GM10266 (cell line): ENCODE data around the gene GPR142.

Experiments used
- DNase-seq: peaks from one replicate; pipeline ENCODE4 v3.0.0; 2012; ENCODE audit errors: extremely low spot score
- TF ChIP-seq, protein P1 (sequence below): IDR thresholded peaks from 2 replicates; pipeline ENCODE4 v1.5.1; 2012; ENCODE audit warnings: mild to moderate bottlenecking, low read depth; ENCODE audit not compliant: control insufficient read depth, insufficient read depth; ENCODE audit errors: missing control alignments

GPR142 gene

GRCh38 chr17:74345433-74346241 is 21.7 kb upstream of the GPR142 start:
- TF ChIP-seq, protein P1, sequence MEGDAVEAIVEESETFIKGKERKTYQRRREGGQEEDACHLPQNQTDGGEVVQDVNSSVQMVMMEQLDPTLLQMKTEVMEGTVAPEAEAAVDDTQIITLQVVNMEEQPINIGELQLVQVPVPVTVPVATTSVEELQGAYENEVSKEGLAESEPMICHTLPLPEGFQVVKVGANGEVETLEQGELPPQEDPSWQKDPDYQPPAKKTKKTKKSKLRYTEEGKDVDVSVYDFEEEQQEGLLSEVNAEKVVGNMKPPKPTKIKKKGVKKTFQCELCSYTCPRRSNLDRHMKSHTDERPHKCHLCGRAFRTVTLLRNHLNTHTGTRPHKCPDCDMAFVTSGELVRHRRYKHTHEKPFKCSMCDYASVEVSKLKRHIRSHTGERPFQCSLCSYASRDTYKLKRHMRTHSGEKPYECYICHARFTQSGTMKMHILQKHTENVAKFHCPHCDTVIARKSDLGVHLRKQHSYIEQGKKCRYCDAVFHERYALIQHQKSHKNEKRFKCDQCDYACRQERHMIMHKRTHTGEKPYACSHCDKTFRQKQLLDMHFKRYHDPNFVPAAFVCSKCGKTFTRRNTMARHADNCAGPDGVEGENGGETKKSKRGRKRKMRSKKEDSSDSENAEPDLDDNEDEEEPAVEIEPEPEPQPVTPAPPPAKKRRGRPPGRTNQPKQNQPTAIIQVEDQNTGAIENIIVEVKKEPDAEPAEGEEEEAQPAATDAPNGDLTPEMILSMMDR = no peak
- DNase-seq = no peak

- TF ChIP-seq, protein P1 = no peak
- no peak for DNase-seq
Observed at GRCh38 chr17:74347646-74348045, 19.7 kb upstream of the GPR142 start.

- TF ChIP-seq, protein P1 = no peak
- no peak for DNase-seq
Observed at GRCh38 chr17:74349120-74349519, 18.2 kb upstream of the GPR142 start.

DNA sequence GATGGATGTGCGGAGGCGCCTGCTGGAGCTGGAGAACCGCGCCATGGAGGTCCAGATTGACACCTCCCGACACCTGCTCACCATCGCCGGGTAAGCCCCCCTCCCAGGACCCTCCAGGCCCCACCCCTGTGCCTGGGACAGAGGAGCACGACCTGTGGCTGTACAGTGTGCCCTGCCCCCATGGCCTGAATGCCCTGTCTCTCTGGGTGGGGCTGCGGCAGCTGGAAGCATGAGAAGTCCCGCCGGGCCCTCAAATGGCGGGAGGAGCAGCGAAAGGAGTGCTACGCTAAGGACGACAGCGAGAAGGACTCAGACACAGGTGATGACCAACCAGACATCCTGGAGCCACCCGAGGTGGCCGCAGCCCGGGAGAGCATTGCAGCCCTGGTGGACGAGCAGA is 16.8 kb upstream of the GPR142 start:
- no peak for DNase-seq
- TF ChIP-seq, protein P1 = no peak

- TF ChIP-seq, protein P1 = no peak
- no peak for DNase-seq
Observed at GRCh38 chr17:74351552-74352210, 15.6 kb upstream of the GPR142 start.

GRCh38 chr17:74353446-74354060 is 13.8 kb upstream of the GPR142 start:
- DNase-seq = no peak
- TF ChIP-seq, protein P1 = no peak
